DOHH2 (cell line): ENCODE measurements around the gene SCYL1.

Experiments
- H3F3A ChIP-seq: fragments of 200-600 bp; sonication (generic), shearing (Covaris generic); 2 replicates; pipeline ENCODE4 v1.6.0; 2016; ENCODE audit warnings: antibody characterized with exemption, mild to moderate bottlenecking; ENCODE audit not compliant: control insufficient read depth, insufficient read depth
- H3K27ac ChIP-seq: fragments of 200-600 bp; sonication (generic); 2 replicates; pipeline ENCODE4 v1.5.1; 2014; ENCODE audit warnings: low read depth, mild to moderate bottlenecking, low read length, moderate library complexity
- H3K27me3 ChIP-seq: fragments of 200-600 bp; sonication (generic); 2 replicates; pipeline ENCODE4 v1.6.1; 2014; ENCODE audit warnings: mild to moderate bottlenecking, low read length, mixed read lengths; ENCODE audit not compliant: control insufficient read depth
- H3K36me3 ChIP-seq: fragments of 200-600 bp; sonication (generic); 2 replicates; pipeline ENCODE4 v1.6.1; 2014; ENCODE audit warnings: mild to moderate bottlenecking, low read length, moderate library complexity, mixed read lengths; ENCODE audit not compliant: control insufficient read depth
- H3K4me1 ChIP-seq: fragments of 200-600 bp; sonication (generic); 2 replicates; pipeline ENCODE4 v1.6.1; 2014; ENCODE audit warnings: mild to moderate bottlenecking, low read length, mixed read lengths; ENCODE audit not compliant: control insufficient read depth
- H3K4me2 ChIP-seq: fragments of 200-600 bp; sonication (generic); 2 replicates; pipeline ENCODE4 v1.6.0; 2014; ENCODE audit warnings: mild to moderate bottlenecking, low read length, moderate library complexity
- H3K4me3 ChIP-seq: fragments of 200-600 bp; sonication (generic); 2 replicates; pipeline ENCODE4 v1.5.1; 2014; ENCODE audit warnings: mild to moderate bottlenecking, low read length, mixed read lengths
- H3K79me2 ChIP-seq: fragments of 200-600 bp; sonication (generic); 2 replicates; pipeline ENCODE4 v1.6.1; 2014; ENCODE audit warnings: mild to moderate bottlenecking, low read length, mixed read lengths; ENCODE audit not compliant: control insufficient read depth
- H3K9me2 ChIP-seq: fragments of 200-600 bp; sonication (generic); replicated peaks from 2 replicates; pipeline ENCODE4 v1.6.1; 2014; ENCODE audit warnings: mild to moderate bottlenecking, low read length, mixed read lengths; ENCODE audit not compliant: control insufficient read depth
- H3K9me3 ChIP-seq: fragments of 200-600 bp; sonication (generic); 2 replicates; pipeline ENCODE4 v1.6.1; 2014; ENCODE audit warnings: antibody characterized with exemption, low read length, mixed read lengths; ENCODE audit not compliant: control insufficient read depth, insufficient read depth
- H4K20me1 ChIP-seq: fragments of 200-600 bp; sonication (generic); 2 replicates; pipeline ENCODE4 v1.6.0; 2014; ENCODE audit warnings: low read depth, mild to moderate bottlenecking, antibody characterized with exemption, low read length, moderate library complexity; ENCODE audit not compliant: control insufficient read depth, insufficient read depth
- EZH2phosphoT487 ChIP-seq: fragments of 200-600 bp; sonication (generic); IDR thresholded peaks from 2 replicates; pipeline ENCODE4 v1.6.1; 2017; ENCODE audit warnings: borderline replicate concordance, mild to moderate bottlenecking, antibody characterized with exemption, low read length, moderate library complexity, mixed read lengths
- TF ChIP-seq, protein P1 (sequence below): fragments of 200-600 bp; sonication (generic); IDR thresholded peaks from one replicate; pipeline ENCODE4 v1.5.1; 2014; ENCODE audit warnings: antibody characterized with exemption, mild to moderate bottlenecking, low read depth, low read length; ENCODE audit not compliant: poor library complexity, severe bottlenecking

SCYL1 gene

DNA sequence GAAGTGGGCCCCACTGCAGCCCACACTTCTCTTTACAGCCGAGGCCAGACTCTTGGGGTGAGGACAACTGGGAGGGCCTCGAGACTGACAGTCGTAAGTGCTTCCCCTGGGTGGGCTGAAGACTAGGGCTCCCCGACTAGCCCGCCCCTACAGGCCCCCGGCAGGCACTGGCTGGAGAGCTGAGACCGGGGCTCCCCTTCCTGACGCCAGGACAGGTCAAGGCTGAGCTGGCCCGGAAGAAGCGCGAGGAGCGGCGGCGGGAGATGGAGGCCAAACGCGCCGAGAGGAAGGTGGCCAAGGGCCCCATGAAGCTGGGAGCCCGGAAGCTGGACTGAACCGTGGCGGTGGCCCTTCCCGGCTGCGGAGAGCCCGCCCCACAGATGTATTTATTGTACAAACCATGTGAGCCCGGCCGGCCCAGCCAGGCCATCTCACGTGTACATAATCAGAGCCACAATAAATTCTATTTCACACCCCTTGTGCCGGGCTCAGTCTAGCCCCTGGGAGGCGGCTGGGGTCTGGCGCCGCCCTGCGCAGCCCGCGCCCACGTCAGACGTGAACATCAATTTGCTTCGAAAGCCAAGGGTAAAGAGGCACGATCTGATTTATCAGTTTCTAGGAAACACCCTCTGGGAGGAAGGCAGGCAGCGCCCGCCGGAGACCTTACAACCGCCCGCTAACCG is 13.5 kb downstream of the SCYL1 start:
- no peaks in the 10 kb centered on the region for H3K9me3 ChIP-seq
- H3K79me2 ChIP-seq = no peaks in the 10 kb centered on the region
- no peak overlapping the region for H3K4me2 ChIP-seq
- peaks cover 7% of the 10 kb centered on the region; the same call in 1 of the 2 replicates for H3K36me3 ChIP-seq
- no peaks in the 10 kb centered on the region for H3K9me2 ChIP-seq
- H4K20me1 ChIP-seq = no peaks in the 10 kb centered on the region
- no peak overlapping the region for H3K4me3 ChIP-seq
- no peaks in the 10 kb centered on the region for H3K27me3 ChIP-seq
- peaks cover 17% of the 10 kb centered on the region for H3K4me1 ChIP-seq
- H3F3A ChIP-seq = no peaks in the 10 kb centered on the region; the same call in 1 of the 2 replicates
- TF ChIP-seq EZH2phosphoT487 = no peak
- TF ChIP-seq, protein P1, sequence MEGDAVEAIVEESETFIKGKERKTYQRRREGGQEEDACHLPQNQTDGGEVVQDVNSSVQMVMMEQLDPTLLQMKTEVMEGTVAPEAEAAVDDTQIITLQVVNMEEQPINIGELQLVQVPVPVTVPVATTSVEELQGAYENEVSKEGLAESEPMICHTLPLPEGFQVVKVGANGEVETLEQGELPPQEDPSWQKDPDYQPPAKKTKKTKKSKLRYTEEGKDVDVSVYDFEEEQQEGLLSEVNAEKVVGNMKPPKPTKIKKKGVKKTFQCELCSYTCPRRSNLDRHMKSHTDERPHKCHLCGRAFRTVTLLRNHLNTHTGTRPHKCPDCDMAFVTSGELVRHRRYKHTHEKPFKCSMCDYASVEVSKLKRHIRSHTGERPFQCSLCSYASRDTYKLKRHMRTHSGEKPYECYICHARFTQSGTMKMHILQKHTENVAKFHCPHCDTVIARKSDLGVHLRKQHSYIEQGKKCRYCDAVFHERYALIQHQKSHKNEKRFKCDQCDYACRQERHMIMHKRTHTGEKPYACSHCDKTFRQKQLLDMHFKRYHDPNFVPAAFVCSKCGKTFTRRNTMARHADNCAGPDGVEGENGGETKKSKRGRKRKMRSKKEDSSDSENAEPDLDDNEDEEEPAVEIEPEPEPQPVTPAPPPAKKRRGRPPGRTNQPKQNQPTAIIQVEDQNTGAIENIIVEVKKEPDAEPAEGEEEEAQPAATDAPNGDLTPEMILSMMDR = no peak
- no peak overlapping the region for H3K27ac ChIP-seq

DNA sequence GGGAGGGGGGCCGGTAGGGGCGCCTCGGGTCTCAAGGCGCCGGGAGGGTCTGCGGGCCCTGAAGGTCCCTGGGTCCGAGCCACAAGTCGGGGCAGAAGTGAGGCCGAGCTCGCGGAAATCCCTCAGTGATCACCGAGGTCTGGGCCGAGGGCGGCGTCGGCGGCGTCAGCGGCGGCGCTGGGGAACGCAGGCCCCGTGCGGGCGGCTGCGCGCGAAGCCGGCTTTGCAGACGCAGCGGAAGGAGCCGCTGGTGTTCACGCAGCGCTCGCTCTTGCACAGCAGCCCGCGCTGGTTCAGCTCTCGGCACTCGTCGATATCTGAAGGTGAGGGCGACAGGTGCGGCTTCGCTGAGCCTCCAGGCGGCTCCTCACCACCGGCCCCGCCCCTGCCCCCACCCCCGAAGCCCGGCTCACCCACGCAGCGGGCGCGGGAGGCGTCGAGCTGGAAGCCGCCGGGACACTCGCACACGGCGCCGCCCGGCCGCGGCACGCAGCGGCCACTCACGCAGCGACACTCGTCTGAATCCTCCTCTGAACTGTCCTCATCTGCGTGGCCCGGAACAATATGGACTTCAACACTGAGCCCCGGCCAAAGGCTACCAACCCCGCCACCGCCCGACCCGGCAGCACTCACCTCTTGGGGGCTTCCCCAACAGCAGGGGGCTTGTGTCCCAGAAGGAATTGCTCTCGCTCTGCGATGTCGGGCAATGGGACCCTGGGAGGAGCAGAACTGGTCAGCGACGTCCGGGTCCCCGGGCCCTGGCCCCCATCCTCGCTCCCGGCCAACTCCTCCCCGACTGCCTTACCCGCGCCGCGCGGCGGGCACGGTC is 14.2 kb downstream of the SCYL1 start:
- Histone ChIP-seq H3K9me2 (no peaks in the 10 kb centered on the region), H4K20me1 (no peaks in the 10 kb centered on the region), H3F3A (no peaks in the 10 kb centered on the region; the same call in 1 of the 2 replicates), H3K9me3 (no peaks in the 10 kb centered on the region), H3K79me2 (no peaks in the 10 kb centered on the region), H3K27me3 (no peaks in the 10 kb centered on the region), H3K4me3 (no peak overlapping the region; the same call in 1 of the 2 replicates), H3K4me1 (peaks cover 17% of the 10 kb centered on the region), H3K36me3 (peaks cover 7% of the 10 kb centered on the region; the same call in 1 of the 2 replicates), H3K27ac (no peak overlapping the region), H3K4me2 (peak overlapping the region; percentile 82; the same call in 1 of the 2 replicates)
- TF ChIP-seq, protein P1 = no peak
- TF ChIP-seq EZH2phosphoT487 = no peak

DNA sequence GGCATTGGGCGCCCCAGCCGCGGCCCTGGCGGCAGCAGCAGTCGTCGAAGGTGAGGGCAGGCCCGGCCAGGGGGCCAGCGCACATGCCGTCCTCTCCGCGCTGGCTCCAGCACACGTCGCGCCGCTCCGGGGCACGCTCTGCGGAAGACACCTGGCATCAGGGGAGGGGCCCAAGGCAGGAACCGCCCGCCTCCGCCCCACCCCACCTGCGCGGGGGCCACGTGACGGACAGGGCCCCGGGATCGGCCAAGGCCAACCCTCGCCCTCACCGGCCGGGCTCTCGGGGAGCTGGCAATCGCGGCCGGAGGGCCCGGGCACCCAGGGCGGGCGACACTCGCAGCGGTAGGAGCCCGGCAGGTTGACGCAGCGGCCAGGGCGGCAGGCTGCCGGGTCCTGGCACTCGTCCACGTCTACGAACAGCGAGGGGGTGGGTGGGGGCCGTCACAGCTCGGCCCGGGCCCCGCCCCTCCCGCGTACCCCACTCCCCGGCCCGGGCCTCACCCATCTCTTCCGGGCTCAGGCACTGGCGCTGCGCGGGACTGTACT is 14.9 kb downstream of the SCYL1 start:
- no peak for TF ChIP-seq EZH2phosphoT487
- TF ChIP-seq, protein P1 = no peak
- peaks cover 17% of the 10 kb centered on the region for H3K4me1 ChIP-seq
- H4K20me1 ChIP-seq = no peaks in the 10 kb centered on the region
- no peaks in the 10 kb centered on the region for H3K9me2 ChIP-seq
- H3K27me3 ChIP-seq = no peaks in the 10 kb centered on the region
- peak overlapping the region; percentile 82 for H3K4me2 ChIP-seq
- peak overlapping the region; percentile 46 for H3K27ac ChIP-seq
- no peaks in the 10 kb centered on the region for H3F3A ChIP-seq
- peaks cover 7% of the 10 kb centered on the region; the same call in 1 of the 2 replicates for H3K36me3 ChIP-seq
- peak overlapping the region; percentile 74 for H3K4me3 ChIP-seq
- no peaks in the 10 kb centered on the region for H3K9me3 ChIP-seq
- no peaks in the 10 kb centered on the region for H3K79me2 ChIP-seq
